Erythroblast (primary cell): Measurements from ENCODE around the gene CORO1C.

ENCODE experiments used
- DNase-seq, 2 experiments: peaks; one replicate each; lab custom pipeline; 2025; lab: John Stamatoyannopoulos, UW
- GATA1 ChIP-seq: IDR thresholded peaks from 2 replicates; pipeline ENCODE4 v1.6.1; 2011; ENCODE audit warnings: low read depth, mild to moderate bottlenecking, control low read depth, low read length, moderate library complexity
- POLR2A ChIP-seq: IDR thresholded peaks from 2 replicates; pipeline ENCODE4 v1.6.1; 2011; ENCODE audit warnings: mild to moderate bottlenecking, low read length

Gene CORO1C

DNA sequence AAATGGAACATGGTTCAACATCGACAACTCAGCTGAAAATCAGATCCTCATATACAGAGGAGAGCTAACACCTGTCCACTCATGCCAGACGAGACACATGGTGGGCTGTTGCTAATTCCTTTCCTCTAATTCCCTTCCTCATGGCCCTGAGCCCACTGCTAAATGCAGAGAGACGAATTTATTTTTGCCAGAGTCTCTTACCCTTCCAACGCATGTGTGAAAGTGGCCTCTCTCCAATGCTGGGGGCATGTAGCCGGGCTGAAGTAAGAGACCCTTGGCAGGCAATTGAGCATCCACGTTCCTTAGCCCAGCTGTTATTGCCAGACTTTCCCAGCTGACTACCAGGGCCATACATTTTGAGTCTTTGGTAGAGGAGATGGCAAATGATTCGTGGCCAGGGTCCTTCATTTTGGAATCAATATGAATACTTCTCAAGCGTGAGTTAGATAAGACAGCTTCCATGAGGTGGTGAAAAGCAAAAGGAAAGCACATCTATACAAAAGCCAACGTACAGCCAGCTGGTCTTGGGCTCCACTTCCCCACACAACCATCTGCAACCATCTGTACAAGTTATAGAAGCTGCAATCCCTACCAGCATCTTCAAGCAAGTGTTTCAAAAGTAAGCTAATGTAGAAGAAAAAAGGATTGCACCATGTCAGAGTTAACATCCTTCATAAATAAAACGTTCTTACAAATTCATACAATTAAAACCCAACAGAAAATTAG is 28.6 kb downstream of the CORO1C start:
- TF ChIP-seq POLR2A (no peak), GATA1 (no peak)
- no peak for DNase-seq

DNA sequence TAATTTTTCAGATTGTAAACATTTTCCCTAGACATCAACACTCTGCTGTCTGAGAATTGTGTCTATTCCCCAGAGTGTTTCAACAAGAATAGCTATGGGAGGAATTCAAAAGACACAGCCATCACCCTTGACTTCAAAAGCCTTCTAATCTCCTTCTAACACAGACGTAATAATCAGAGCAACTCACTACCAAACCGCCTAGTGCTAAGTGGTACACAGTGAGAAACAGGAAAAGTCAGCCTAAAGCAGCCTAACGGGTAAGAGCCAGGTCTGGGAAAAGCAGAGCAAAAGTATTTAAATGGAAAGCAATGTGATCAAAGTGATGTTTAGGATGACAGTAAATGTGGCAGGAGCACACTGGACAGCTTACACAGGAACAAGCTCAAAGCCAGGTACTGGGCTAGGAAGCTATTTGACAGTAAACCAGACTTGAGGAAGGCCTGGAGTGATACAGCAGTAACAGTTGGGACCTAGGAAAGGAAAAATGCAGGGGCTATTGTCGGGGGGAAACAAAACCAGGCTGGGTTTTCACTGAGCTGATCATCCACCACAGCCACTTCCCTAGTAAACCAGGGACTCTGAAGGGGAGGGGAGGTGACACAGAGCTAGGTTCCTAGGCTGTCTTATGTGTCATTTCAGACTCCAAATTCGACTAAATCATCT is 29.4 kb downstream of the CORO1C start:
- DNase-seq = peak; percentile 76 to 79
- TF ChIP-seq POLR2A (peak; percentile 34), GATA1 (no peak)

DNA sequence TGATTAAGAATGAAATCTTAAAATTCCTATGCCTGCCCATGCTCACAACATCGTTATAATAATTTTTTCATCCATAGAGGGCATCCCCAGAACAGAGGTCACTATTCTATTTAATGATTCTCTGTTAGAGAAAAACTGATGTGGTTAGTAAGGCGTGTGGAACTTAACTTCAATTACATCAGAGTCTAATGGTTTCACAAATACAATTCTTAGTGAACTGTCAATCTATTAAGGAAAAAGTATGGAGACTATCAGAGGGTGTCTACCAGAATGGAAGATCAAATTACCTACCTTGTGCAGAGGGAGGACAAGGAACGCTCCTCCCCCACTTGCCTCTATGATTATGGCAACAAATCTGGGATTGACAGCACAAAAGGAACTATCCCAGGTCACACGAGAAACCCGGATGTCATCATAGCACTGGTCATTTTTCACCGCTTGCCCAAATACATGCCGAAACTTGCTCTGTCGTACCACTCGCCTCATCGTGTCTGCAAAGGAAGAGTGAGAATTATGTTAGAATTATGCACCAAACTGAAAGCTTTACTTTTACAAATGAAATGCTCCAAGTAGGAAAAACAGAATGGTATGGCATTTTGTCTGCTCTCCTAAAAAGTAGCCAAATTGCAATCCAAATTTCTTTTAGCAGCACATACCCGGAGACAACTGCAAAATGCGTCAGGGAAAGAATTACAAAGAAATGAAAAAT is 30.3 kb downstream of the CORO1C start:
- TF ChIP-seq GATA1 (no peak), POLR2A (no peak)
- DNase-seq = no peak

DNA sequence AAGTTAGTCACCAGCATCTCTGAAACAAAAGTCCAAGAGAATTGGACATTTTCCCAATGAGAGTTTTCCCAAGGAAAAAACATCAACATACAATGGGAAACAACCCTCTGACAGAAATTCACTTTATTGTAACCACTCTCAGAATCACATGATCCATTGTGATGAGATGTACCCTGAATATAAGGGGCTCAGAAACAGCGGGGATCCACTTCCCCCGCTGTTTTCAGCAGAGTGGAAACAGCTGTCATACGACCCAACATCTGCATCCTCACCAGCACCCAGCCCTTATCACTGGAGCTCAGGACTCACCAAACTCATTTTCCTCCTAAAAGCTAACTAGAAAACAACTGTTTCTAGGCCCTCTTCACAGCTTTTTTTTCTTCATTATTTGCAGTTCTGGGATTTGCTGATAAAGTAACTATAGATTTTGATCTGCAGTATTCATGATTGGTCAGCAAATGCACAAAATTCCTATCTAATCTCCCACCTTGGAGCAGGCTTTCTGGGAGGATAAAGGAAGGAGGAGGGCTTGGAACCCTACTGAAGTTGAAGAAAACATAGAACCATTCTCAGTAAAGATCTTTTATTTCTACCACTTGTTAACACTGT is 31.3 kb downstream of the CORO1C start:
- TF ChIP-seq POLR2A (peak; percentile 70), GATA1 (peak; percentile 36)
- DNase-seq = peak; percentile 89 to 96

DNA sequence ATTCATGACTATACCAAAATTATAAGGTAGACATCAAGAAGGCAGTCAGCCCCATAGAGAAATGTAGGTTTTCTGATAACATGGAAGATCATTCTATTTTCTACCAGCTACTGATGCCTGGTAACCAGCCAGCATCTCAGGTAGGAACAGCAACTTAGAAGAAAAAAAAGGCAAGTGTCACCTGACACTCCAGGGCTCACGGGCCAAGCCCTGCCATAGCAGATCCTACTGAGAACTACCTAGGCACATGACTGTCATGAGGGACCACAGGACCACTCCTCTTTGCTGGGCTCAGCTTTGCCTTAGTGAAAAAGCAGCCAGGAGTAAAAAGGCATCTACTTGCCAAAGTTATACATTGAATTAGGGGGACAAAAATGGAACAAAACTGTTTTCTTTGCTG is 33.4 kb downstream of the CORO1C start:
- no peak for DNase-seq
- TF ChIP-seq GATA1 (no peak), POLR2A (no peak)

DNA sequence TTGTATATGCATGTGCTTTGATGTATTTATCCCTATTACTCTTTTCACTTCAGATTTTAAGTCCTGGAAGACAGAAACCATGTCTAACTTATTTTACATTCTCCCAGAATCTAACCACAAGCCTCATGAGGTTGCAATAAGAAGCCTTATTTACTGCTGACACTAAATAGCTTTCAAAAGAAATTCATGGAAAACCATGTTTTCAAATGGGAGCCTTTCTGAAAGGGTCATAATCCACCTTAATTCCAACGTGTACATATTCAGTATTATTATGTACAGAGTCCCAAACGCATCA is 34.4 kb downstream of the CORO1C start:
- DNase-seq = no peak
- TF ChIP-seq GATA1 (no peak), POLR2A (no peak)

DNA sequence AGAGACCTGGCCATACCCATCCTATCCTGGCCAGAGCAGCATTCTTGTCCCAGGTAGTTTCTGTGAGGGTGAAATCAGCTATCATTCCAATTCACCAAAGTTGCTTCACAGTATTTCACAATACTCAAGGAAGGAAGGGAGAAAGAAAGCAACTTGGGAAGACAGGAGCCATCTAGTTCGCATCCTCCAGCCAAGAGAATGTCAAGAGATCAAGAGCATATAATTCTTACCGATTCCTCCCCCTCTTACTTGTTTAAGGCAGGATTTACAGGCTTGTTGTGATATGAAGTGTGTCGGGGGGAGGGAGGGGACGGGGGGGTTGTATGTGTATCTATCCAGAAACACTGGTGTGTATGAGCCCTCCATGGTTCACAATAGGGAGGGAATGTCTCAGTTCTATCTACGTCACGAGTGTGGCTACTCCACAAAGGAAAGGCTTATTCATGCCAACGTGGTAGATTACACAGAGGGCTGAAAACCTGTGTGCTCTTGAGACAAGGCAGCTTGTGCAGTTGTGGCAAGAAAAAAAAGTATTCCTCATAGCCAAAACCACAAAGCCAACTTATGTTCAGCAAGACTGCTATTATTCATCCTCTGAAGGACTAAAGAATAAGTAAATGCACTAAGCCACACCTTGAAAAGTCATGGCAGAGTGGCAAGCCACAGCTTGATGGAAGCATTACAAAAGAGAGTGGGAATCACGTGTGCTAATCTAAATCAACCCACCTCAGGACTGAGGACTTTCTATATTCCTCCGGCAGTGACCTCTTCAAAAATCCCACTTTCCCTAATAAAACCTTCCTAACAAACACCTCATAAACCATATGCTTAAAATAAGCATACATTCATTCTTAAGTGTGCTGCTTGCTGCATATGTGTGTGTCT is 35.0 kb downstream of the CORO1C start:
- peak; percentile 76 to 81 for DNase-seq

DNA sequence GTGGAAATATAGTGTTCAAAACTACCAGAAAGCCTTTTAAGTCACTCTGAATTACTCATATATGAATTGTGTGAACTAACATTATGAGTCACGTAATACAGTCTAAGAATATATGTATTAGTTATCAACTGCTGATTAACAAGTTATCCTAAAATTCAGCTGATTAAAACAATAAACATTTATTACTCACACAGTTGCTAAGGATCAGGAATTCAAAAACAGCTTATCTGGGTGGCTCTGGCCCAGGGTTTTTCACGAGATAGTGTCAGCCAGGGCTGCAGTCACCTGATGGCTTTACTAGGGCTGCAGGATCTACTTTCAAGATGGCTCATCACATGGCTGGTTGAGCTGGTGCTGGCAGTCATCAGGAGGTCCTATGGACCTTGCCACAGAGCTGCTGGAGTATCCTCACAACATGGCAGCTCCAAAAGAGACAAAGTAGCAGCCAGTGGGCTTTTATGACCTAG is 36.5 kb downstream of the CORO1C start:
- DNase-seq = peak; percentile 70 to 90

More for the DNA sequence above, 35.0 kb downstream of the CORO1C start:
- TF ChIP-seq POLR2A (peak; percentile 60), GATA1 (no peak)

DNA sequence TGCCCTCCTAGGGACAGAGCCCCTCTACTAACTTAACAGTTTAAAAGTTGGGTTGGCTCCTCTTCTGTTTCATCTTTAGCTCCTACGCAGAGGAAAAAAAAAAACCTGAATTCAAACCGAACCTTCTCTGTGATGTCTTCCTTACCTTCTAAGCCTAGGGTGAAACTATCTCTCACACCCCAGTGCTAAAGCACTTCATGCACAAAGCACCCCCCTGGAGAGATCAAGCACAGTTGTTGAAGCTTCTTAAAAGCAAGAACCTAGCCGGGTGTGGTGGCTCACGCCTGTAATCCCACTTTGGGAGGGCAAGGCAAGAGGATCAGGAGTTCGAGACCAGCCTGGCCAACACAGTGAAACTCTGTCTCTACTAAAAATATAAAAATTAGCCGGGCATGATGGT is 37.6 kb downstream of the CORO1C start:
- TF ChIP-seq GATA1 = no peak
- TF ChIP-seq POLR2A = no peak
- peak in 1 of 2 experiments; percentile 48 for DNase-seq

More for the DNA sequence above, 36.5 kb downstream of the CORO1C start:
- TF ChIP-seq GATA1 (no peak), POLR2A (peak; percentile 30)

DNA sequence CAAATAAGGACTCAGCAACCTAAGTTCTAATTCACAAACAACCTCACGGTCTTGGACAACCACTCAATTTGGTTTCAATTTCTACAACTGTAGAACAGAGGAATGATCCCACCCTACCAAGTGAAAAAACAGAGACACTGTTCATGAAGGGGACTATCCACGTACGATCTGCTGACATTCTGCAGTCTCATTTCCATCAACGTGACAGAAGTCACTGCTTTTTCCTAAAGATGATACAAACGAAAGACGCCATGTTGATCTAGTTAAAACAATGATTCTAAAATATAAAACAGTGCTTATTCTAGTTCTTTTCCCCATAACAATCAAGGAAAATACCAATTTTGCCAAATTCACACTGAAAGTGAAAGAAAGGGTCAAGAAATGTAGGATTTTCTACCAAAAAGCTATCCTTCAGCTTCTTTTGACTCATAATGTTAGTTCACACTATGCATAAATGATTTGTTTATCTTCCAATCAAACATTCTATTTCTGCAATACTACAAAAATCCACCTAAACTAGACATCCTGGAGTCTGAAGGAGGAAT is 38.1 kb downstream of the CORO1C start:
- DNase-seq = peak; percentile 28 to 56
- no peak for TF ChIP-seq POLR2A
- no peak for TF ChIP-seq GATA1

DNA sequence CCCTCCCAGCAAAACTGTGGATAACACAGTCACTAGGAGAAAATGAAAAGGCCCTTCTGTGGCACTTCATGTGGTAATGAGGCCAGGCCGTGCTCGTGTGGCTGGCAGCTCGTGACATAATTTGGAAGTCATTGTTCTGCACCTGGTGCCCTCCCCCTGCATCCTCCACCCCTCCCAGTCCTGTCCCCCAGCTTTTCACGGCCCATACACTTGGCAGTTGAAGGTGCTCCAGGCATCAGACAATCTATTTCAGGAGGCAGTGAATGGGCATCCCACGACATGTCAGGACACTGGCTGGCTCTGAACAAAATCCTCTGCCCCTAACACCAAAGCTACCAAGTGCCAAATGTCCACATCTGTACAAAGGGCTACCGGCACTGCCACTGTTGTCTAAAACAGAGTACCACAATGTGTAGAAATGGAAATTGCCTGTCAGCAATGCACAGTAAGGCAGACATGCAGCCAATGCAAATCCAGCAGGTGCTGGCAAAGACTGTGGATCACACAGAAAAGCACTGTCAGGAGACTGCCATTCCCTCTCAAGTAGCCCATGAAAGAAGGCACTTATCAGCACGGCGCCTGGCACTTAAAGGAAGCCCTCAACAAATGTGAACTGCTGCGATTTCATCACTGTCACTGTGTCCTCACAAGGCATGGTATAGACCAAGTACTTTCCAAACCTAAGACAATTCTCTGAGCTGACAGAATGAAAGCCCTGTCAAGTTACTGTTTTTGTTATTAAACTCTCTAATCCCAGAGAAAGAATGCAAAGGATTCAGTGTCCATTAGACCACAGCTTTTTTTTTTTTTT is 39.1 kb downstream of the CORO1C start:
- DNase-seq = peak; percentile 91 to 92
- TF ChIP-seq GATA1 (no peak), POLR2A (no peak)

DNA sequence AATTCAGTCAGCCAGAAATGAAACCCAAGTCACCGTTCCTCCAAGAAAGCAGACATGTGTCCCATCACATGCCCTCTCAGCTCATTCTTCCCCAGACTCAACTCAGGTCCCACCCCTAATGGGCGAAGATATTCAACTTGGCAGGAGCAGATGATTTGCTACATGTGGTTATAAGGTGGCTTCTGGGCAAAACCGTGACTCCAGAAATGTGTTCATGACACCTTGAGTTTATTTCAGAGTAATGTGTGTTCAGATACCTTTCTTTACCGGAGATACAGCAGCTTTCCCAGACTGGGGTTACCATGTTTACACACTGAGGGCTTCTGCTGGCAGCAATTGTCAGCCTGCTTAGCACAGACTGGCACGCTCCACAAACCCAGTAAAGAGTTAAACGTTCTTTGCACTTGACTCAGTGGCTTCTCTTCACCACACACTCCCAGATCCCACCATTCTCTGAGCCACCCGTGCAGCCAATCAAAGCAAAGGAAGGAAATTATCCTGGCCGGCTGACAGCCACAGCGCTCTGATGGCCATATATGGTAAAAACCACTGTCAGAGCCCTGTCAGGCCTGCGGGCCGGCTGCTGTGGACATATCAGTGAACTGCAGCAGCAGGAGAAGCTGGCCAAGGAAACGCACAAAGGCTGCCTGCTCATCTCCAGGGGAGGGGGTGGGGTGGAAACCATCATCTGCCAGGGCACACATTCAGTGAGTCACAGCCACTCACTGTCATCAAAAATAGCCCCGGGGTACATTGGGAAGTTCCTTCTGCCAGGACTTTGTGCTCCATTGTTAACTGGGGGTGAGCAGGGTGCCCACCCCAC is 39.9 kb downstream of the CORO1C start:
- TF ChIP-seq POLR2A = peak; percentile 94
- no peak for TF ChIP-seq GATA1
- peak; percentile 99 for DNase-seq
